Adrenal gland (tissue), 5 donors: ENCODE data around the gene SOX3.

Experiments used
- POLR2A ChIP-seq, 2 donors: fragments of 450-650 bp; IDR thresholded peaks; one replicate each; pipeline ENCODE4 v1.6.1; 2017; ENCODE audit warnings: antibody characterized with exemption in 2 of 2, mild to moderate bottlenecking in 2 of 2, moderate library complexity in 1 of 2
- TF ChIP-seq, protein P1 (sequence below), 6 experiments: fragments of 450-650 bp in 4 of 6; fragments of 200-600 bp in 2 of 6; sonication (generic) in 1 of 6; IDR thresholded peaks; 1 replicate in 5 of 6; 2 replicates in 1 of 6; pipeline versions ENCODE4 v1.5.1 to v1.8.0; 2016 to 2021; ENCODE audit warnings: antibody characterized with exemption in 6 of 6, mild to moderate bottlenecking in 2 of 6, moderate library complexity in 1 of 6
- donor health status: DM: no; HTN: no; CAD: no.

DNA sequence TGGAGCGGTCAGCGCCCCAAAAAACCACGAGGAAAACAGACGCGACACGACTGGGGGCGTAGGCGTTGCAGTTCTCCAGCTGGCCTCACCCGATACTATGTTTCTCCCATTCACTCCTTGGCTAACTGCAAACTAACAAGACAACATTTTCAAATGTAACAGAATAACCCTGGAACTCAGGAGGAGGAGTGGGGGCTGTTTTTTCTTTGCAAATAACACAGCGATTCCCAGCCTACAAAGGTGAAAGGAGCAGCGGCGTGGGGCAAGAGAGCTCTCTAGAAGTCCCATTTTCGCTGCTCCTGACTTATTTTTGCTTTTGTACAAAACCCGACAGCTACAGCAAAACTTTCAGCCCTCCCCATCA is 1.6 kb downstream of the SOX3 start:
- TF ChIP-seq, protein P1, sequence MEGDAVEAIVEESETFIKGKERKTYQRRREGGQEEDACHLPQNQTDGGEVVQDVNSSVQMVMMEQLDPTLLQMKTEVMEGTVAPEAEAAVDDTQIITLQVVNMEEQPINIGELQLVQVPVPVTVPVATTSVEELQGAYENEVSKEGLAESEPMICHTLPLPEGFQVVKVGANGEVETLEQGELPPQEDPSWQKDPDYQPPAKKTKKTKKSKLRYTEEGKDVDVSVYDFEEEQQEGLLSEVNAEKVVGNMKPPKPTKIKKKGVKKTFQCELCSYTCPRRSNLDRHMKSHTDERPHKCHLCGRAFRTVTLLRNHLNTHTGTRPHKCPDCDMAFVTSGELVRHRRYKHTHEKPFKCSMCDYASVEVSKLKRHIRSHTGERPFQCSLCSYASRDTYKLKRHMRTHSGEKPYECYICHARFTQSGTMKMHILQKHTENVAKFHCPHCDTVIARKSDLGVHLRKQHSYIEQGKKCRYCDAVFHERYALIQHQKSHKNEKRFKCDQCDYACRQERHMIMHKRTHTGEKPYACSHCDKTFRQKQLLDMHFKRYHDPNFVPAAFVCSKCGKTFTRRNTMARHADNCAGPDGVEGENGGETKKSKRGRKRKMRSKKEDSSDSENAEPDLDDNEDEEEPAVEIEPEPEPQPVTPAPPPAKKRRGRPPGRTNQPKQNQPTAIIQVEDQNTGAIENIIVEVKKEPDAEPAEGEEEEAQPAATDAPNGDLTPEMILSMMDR (IDR thresholded peaks at IDR 0.05): no peak
- no peak for TF ChIP-seq POLR2A (IDR thresholded peaks at IDR 0.05)
